Aortic smooth muscle cell (primary cell): ENCODE data around the gene EIF4E2. TPM values are rescaled to one million over a fixed set of nuclear protein-coding genes. Genes with fewer than 3 reads are reported as not detected.

ENCODE experiments used
- total RNA-seq: library from RNA; depleted of rRNA; stranded (reverse); fragments of >200 nt; gene quantifications from 2 replicates; pipeline ENCODE4 v1.2.3, GENCODE V29; 2014

The EIF4E2 gene
- 145 and 156 TPM in 2 replicates for total RNA-seq

DNA sequence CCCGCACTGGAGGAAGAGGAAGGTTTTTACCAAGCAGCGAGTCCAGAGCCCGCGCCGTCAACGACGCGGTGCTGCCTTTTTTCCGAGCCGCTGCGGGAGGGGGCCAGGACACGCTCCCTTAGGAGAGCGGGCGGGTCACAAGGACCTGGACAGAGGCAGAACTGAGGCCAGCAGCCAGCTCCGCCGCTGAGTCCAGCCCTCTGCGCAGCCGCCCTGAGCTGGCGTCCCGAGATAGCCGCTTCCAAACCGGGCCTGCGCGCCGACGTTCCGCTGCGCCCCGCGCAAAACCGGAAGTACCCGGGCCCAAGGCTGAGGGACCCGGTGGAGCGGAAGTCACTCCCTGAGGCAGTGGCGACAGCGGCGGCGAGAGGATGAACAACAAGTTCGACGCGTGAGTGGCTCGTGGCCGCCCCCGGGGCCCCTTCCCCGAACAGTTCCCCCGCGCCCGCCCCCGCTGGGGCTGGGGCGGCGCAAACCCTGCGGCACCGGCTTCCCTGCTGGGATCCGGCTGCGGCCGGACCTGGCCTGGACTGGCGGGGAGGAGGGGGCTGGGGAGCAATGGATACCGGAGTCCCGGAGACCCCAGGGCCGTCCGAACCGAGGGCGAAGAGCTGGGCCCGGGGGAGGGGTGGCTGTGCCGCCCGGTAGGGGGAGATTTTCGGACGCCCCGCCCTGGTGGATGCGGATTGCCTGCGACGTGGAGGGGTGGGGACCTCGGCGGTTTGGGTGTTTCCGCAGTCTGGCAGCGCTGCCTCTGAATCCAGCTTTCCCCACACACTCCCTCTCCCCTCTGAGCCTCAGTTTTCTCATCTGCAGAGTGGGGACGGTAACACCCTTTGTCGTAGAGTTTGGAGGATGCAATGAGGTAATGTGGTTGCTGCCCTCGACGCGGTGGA, at the start of gene EIF4E2, which contains the start of gene TIGD1:
Gene EIF4E2, plus strand, starts transcription at position 336 of the 896 bp plus-strand sequence. Its CDS starts 36 bp downstream, at position 372.
Gene TIGD1, minus strand, starts transcription at position 204 of the 896 bp plus-strand sequence. CDS start 675 bp downstream, outside the sequence.

DNA sequence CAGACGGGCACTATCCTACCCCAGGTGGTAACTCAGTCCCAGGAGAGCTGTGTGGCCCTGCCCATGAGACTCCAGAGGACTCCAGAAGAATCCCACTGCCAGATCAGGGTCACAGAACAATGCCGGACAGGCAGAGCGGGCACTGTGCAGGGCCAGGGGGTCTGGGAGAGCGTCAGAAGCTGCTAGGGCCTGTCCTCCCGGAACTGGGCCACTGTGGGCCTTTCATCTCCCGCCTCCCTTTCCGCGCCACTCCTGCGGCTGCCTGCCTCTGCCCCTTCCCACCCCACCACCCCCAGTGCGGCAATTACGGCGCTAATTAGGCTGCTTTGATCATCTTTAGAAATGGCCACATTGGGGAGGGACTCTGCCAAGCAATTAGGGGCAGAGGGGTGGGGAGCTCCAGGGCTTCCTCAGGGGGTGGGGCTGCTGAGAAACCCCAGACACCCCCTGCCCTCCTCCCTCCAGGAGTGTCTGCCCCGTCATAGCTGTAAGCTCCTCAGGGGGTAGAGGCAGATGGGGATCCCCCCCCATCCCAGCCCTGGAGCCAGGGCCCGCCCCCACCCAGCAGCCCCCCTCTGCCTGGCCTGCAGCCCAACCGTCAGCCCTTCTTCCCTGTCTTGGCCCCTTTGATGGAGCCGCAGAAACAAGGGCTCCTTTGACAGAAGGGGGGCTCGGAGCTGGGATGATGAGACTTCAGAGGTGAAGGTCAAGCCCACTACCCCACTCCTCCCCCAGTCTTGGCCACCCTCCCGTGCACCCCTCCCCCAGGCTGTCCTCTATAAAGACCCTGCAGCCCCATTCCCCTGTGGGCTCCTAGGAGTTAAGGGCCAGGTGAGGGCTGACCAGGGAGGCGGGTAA, 30.7 kb upstream of the EIF4E2 start, which contains the start of gene PRSS56:
Gene PRSS56, plus strand, starts transcription at position 808 of the 858 bp plus-strand sequence. CDS start 211 bp downstream, outside the sequence.

DNA sequence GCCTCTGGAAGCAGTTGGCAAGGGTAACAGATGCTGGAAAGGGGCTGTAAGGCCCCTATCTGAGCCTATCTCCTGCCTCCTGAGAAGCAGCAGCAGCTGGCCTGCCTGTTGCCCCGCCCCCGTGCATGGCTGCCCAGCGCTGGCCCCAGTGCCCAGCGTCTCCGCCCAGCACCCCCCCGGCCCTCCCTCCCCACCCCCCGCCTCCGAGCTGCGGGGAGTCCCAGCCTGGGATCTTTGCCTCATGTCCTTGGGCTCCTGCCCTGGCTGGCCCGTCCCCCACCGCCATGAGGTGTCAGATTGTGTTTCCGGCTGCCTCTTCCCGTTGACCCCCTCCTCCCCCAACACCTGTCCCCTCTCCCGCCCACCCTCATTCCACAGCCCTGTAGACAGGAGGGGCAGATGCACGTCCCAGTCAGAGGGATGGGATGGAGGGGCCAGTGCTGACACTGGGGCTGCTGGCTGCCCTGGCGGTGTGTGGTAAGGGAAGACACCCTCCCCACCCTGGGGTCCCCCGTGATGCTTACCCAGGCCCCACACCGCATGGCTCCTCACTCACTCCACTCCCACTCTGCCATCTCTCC, 24.6 kb upstream of the EIF4E2 start, which contains the start of gene CHRND:
Gene CHRND, plus strand, starts transcription at position 370 of the 581 bp plus-strand sequence. Its CDS starts 56 bp downstream, at position 426.

GRCh38 chr2:232539298-232540231, 10.9 kb upstream of the EIF4E2 start, which contains the start of gene CHRNG:
Gene CHRNG (plus strand): TSS chr2:232539692. CDS start chr2:232539748, 56 bp downstream.

Other genes starting within 250 kb of the EIF4E2 start
- not detected in 2 replicates for gene ALPP, start 171.9 kb upstream of the EIF4E2 start, total RNA-seq
- gene ALPG, start 143.8 kb upstream of the EIF4E2 start, total RNA-seq = not detected in 2 replicates
- gene ALPI, start 94.5 kb upstream of the EIF4E2 start, total RNA-seq = not detected in 2 replicates
- not detected in 2 replicates for gene ECEL1, start 62.9 kb upstream of the EIF4E2 start, total RNA-seq
- gene PRSS56, start 30.3 kb upstream of the EIF4E2 start, total RNA-seq = not detected in 2 replicates
- gene CHRND, start 24.5 kb upstream of the EIF4E2 start, total RNA-seq = not detected in 2 replicates
- not detected in 2 replicates for gene CHRNG, start 11.0 kb upstream of the EIF4E2 start, total RNA-seq
- gene TIGD1, start 132 bp upstream of the EIF4E2 start, total RNA-seq = 2.5 TPM in 2 replicates
- 1.1 and 5.5 TPM in 2 replicates for gene EFHD1, start 82.9 kb downstream of the EIF4E2 start, total RNA-seq
- gene GIGYF2, start 146.6 kb downstream of the EIF4E2 start, total RNA-seq = 59.0 and 63.9 TPM in 2 replicates
- gene KCNJ13, start 225.9 kb downstream of the EIF4E2 start, total RNA-seq = 0.12 TPM in 1 of 2 replicates, not detected in the other